Measurements from ENCODE around the gene DHRS11.

DHRS11 gene, protein sequence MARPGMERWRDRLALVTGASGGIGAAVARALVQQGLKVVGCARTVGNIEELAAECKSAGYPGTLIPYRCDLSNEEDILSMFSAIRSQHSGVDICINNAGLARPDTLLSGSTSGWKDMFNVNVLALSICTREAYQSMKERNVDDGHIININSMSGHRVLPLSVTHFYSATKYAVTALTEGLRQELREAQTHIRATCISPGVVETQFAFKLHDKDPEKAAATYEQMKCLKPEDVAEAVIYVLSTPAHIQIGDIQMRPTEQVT

DNA sequence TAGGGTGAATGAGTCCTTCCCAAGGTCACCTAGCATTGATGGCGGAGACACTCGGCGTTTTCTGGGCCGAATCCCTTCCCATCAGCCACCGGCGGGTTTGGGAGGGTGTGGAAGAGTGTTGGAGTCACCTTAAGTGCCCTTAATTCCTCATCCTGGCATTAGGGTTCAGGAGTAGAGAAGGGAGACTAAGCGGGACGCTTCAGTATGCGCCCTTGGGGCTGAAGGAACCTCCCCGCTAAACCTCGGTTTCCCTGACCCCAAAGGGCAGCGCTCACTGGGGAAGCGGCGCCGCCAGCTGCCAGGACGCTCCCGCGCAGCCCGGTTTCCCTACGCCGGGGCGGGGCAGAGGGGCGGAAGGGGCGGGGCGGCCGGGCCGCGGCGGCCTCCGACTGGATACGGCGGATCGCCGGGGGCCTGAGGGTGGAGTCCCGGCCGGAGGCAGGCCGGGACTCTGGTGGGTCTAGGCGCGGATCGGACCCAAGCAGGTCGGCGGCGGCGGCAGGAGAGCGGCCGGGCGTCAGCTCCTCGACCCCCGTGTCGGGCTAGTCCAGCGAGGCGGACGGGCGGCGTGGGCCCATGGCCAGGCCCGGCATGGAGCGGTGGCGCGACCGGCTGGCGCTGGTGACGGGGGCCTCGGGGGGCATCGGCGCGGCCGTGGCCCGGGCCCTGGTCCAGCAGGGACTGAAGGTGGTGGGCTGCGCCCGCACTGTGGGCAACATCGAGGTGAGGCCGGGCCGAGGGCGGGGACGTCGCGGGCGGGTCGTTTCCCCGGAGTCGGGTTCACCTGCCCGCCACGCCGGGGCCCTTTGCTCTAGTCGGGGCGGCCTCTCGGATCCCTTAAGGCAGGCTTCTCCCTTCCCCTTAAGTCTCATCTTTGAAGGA, at the start of gene DHRS11:
DHRS11 (plus strand) TSS at position 446 of the 882 bp plus-strand sequence; CDS start at position 577, 131 bp downstream.
- DNase-seq, result peak; percentile 58 to 80

DNA sequence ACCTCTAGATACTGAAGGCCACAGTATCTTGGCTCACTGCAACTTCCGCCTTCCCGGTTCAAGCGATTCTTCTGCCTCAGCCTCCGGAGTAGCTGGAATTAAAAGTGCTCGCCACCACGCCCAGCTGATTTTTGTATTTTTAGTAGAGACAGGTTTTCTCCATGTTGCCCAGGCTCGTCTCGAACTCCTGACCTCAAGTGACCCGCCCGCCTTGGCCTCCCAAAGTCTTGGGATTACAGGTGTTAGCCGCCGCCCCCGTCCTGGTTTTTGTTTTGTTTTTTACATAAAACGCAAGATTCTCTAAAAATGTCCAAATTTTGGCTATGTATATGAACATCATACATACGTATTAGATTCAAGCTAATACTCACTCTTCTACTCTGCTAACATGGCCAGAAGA, 48.9 kb upstream of the DHRS11 start:
- no peak for DNase-seq

DNA sequence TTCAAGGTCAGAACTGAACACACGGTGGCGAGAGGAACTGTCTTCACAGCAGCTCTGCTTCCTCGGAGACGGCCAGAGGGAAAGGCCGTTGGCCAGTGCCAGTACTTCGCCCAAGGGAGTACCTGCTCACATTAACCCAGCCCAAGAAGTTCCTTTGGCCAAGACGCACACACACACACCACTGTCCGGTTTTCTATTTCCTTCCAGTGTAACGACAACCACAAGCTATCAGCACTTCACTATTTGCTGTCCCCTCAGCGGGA, 47.7 kb upstream of the DHRS11 start:
- DNase-seq, result peak in 1 of 2 donors; percentile 27

- peak; percentile 84 for DNase-seq
These were observed 47.2 kb upstream of the DHRS11 start, which contains the start of gene GGNBP2 for GRCh38 chr17:36544307-36545076. GGNBP2 (plus strand) TSS chr17:36544919; CDS start chr17:36545725, 806 bp downstream.

- no peak for DNase-seq
These were observed 46.6 kb upstream of the DHRS11 start for GRCh38 chr17:36545077-36545464.

GRCh38 chr17:36545465-36546417, 45.9 kb upstream of the DHRS11 start:
- DNase-seq, result peak; percentile 92 to 95

GRCh38 chr17:36546418-36547093, 45.1 kb upstream of the DHRS11 start:
- no peak for DNase-seq

DNA sequence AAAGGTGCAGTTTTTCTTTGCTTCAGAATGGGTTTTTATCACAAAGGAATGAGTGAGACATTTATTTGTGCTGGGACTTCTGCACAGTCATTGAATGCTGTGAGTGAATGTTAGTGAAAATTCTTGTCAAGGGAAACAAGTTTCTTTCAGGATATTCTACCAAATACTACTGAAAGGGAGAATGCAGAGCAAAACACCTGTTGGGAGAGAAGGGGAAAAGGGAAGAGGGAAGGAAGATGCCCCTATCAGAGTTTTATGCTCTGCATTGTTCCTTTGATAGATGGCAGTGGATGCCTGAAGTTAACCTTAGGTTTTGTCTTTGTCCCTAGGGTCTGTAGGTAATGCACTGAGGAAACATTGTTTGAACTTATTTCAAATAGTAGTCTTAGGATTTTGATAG, 43.9 kb upstream of the DHRS11 start:
- no peak for DNase-seq

GRCh38 chr17:36550491-36551417, 40.9 kb upstream of the DHRS11 start:
- DNase-seq, result no peak

GRCh38 chr17:36553459-36553858, 38.2 kb upstream of the DHRS11 start:
- no peak for DNase-seq

DNA sequence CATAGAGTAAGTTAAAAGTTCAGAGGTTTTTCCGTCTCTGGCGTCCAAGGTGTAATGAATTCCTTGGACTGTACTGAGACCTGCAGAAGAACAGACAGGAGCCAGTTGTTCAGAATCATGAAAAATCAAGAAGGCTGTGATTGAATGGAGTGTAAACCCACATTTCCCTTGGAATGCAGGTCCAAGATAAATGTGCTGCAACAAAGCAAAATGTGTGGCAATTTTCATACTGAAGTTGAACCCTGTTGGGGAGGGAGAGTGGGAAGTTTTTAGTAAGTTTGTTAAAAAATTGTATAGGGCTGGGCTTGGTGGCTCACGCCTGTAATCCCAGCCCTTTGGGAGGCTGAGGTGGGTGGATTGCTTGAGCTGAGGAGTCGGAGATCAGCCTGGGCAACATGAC, 25.6 kb upstream of the DHRS11 start:
- DNase-seq, result no peak

GRCh38 chr17:36575028-36575427, 16.7 kb upstream of the DHRS11 start:
- no peak for DNase-seq

GRCh38 chr17:36576793-36577192, 14.9 kb upstream of the DHRS11 start:
- DNase-seq, result no peak

GRCh38 chr17:36578671-36579070, 13.0 kb upstream of the DHRS11 start:
- DNase-seq, result no peak

DNA sequence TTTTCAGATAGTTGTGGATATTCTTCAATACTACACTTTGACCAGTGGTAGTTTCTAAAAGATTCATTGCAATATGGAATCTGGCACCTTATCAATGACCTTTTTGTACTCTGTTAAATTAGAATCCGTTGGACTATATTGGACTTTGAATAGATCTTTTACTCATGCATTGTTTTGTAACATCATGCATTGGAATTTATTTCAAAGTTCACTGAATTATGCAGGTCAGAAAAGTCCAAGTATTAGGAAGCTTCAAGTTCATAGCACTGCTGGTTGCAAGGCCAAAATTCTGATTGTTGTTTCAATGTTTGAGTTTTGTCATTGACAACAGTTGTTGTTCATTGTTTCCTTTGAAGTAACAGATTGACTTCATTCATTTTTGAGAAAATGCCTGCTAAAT, 7.9 kb upstream of the DHRS11 start:
- DNase-seq, result no peak

DNA sequence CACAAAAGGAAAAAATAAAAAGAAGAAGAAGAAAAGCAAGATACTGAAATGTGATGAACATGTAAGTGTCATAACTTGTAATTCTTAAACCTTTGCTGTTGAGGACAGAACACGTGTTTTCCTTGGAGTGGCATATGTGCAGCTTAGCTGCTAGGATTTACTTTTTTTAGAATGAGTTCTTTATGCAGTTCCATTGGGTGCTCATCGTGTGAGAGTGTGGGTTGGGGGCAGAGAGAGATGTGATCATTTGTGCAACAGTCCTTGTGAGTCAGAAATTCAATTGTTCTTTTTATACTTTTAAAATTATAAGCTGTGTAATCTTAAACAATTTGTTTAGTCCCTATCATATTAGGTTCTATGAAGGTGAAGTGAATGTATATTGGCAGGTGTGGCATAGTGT, 5.5 kb upstream of the DHRS11 start:
- DNase-seq, result no peak

DNA sequence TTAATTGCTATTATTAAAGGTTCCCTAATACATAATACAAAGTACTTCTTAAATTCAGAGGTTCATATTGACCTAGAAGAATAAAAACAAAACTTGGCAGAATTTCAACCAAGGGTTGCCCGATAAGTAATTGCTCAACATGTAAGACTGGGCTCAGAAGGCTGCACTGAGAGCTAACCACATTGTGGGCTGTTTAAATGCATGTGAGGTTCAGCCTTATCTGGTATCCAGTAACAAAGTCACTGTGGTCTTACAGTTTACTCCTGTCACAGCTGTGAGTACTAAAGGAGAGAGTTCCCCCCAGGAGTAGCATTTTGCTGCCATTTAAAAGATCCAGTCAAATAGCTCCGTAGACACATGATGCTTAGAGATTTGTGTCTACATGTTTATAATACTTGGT, 1.6 kb upstream of the DHRS11 start:
- DNase-seq, result no peak

DNA sequence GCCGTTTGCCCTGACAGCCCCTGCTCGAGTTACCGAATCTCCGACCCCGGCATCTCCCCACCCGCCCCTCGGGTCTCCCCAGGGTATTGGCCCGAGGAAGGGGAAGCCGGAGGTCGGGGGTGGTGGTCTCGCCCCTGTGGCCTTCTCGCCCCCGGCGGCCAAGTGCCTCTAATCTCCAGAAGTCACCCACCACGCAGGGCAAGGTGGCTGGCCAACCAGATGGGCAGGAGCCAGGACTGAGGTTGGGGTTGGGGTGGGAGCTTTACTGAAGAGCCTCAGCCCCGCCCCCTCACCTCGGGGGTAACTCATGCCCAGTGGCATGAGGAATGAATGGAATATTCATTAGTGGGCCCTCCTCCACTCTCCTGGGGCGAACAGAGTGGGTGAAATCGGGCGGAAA, 637 bp downstream of the DHRS11 start:
- no peak for DNase-seq

DNA sequence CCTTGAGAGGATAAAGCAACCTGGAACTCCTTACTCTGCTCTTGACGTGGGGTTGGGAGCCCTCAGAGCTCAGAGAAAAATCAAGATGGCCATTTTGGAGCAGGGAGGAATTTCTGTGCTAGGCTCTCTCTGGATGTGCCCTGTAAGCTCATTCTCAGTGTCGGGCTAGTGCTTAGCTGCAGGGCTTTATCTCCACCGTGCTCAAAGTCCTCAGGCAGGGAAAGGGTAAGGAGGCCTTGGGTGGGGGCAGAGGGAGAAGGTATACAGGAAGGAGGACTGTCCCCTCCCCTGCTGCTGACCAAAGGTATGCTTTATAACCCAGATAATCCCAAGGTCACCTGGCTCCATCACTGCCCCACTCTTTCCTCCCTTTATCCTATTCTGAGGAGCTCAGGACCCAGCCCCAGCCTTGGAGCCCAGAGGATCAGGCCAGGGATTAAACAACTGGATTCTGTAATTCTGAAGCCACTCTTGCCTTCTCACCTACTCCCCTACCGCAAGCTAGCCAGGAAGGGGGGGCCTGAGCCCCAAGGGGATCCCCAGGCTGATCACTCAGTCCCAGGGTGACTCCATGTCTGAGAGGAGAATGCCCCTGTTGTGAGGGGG, 1.1 kb downstream of the DHRS11 start:
- DNase-seq, result no peak

- DNase-seq, result no peak
These were observed 2.1 kb downstream of the DHRS11 start for GRCh38 chr17:36593656-36594316.

All from hippocampal formation (tissue), 2 donors.